Nephron (organoid): Measurements from ENCODE around the gene HOXA3.

Source experiments
- H3K27ac Mint-ChIP-seq, 3 experiments: 2 replicates each; pipeline ENCODE4 v1.8.0; 2020; ENCODE audit warnings: mixed read lengths in 3 of 3, mild to moderate bottlenecking in 2 of 3, moderate library complexity in 1 of 3
- H3K27me3 Mint-ChIP-seq: 2 replicates; pipeline ENCODE4 v1.8.0; 2021; ENCODE audit warnings: low read depth, mild to moderate bottlenecking, moderate library complexity, mixed read lengths
- H3K36me3 Mint-ChIP-seq: 2 replicates; pipeline ENCODE4 v1.8.0; 2020; ENCODE audit warnings: low read depth, mixed read lengths
- H3K4me1 Mint-ChIP-seq: 2 replicates; pipeline ENCODE4 v1.8.0; 2020; ENCODE audit warnings: mixed read lengths
- H3K4me3 Mint-ChIP-seq, 3 experiments: 2 replicates each; pipeline ENCODE4 v1.8.0; 2020; ENCODE audit warnings: mild to moderate bottlenecking in 3 of 3, mixed read lengths in 3 of 3, moderate library complexity in 2 of 3
- H3K9me3 Mint-ChIP-seq: 2 replicates; pipeline ENCODE4 v1.8.0; 2020; ENCODE audit warnings: mixed read lengths
- TF ChIP-seq, protein P1 (sequence below), 3 experiments: fragments of 200-600 bp; sonication (generic); IDR thresholded peaks; one replicate each; pipeline ENCODE4 v1.5.0; 2021; ENCODE audit warnings: antibody characterized with exemption in 3 of 3; ENCODE audit not compliant: unreplicated experiment in 3 of 3

The HOXA3 gene

DNA sequence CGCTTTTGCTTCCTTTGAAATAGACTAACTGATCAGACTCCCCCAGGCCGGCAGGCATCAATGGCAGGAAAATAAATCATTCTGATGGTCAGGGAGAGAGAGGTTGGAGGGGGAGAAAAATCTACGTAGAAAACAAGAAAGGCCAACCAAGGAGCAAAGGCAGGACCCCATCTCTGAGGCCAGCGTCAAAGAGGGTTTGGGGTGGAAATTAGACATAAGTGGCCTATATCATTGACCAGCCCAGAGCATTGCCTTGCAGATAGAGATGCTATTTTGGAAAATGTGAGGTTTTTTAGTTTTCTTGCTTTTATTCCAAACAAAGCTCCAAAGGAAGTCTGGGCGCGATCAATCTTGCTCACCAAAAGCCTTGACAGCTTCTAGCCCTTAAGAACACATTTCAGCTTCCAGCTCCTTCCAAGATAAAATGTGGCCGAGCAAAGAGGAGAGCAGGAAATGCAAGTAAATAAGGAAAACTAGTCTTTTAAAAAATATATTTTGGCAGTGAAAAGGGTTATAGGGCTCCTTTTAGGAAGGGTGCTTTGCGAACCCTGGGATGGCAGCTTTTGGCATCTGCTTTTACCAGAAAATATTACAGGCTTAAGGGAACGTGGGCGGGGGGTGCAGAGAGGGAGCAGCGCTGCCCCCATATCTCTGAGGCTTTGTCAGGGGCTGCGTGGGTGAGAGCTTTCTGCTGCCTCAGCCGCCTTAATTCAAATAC, 47.9 kb downstream of the HOXA3 start:
- Mint-ChIP-seq H3K36me3 (peaks cover 47% of the 10 kb centered on the region), H3K27ac (peak overlapping the region; percentile 99 to 100 (median 100)), H3K27me3 (peaks cover 34% of the 10 kb centered on the region), H3K4me1 (peaks cover 87% of the 10 kb centered on the region), H3K4me3 (peak overlapping the region; percentile 83 to 96 (median 85)), H3K9me3 (no peaks in the 10 kb centered on the region)
- TF ChIP-seq, protein P1, sequence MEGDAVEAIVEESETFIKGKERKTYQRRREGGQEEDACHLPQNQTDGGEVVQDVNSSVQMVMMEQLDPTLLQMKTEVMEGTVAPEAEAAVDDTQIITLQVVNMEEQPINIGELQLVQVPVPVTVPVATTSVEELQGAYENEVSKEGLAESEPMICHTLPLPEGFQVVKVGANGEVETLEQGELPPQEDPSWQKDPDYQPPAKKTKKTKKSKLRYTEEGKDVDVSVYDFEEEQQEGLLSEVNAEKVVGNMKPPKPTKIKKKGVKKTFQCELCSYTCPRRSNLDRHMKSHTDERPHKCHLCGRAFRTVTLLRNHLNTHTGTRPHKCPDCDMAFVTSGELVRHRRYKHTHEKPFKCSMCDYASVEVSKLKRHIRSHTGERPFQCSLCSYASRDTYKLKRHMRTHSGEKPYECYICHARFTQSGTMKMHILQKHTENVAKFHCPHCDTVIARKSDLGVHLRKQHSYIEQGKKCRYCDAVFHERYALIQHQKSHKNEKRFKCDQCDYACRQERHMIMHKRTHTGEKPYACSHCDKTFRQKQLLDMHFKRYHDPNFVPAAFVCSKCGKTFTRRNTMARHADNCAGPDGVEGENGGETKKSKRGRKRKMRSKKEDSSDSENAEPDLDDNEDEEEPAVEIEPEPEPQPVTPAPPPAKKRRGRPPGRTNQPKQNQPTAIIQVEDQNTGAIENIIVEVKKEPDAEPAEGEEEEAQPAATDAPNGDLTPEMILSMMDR (IDR thresholded peaks at IDR 0.05; ENCODE audit: unreplicated experiment in 3 of 3): no peak

DNA sequence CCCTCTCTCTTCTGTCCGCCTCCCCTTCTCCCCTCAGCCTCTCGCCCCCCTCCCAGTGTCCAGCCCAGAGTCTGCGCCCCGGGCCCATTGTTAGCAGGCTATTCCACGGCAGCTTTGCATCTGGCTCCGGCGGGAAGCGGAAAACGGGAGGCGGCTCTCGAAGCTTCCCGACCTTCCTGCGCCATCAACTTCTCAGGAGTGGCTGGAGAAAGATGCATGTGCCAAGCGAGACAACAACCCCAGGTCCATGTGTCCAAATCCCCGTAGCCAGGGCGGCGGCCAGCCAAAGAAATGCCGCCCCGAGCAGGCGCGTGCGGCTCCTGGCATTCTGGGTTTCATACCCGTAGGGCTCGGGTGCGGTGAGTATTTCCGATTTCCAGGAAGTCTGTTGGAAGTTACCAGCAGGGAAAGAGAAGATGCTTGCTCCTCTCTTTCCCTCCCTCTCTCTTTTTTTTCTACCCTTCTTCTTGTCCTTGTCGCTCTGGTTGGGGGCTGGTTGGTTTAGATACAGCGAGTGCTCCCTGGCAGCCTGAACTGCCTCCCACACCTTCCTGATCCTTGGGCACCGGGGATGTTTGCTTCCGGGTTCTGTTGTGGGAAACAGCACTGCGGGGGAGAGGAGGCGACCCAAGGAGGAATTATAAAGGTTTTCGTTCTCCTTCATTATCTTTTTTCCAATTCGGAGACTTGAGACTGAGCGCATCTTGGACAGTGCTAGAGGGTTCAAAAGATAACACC, 48.7 kb downstream of the HOXA3 start:
- TF ChIP-seq, protein P1 (IDR thresholded peaks at IDR 0.05; ENCODE audit: unreplicated experiment in 3 of 3): no peak
- Mint-ChIP-seq H3K27me3 (peaks cover 38% of the 10 kb centered on the region), H3K4me1 (peaks cover 87% of the 10 kb centered on the region), H3K9me3 (no peaks in the 10 kb centered on the region), H3K27ac (peak overlapping the region; percentile 99 to 100 (median 100)), H3K4me3 (peak overlapping the region; percentile 83 to 96 (median 85)), H3K36me3 (peaks cover 47% of the 10 kb centered on the region)

DNA sequence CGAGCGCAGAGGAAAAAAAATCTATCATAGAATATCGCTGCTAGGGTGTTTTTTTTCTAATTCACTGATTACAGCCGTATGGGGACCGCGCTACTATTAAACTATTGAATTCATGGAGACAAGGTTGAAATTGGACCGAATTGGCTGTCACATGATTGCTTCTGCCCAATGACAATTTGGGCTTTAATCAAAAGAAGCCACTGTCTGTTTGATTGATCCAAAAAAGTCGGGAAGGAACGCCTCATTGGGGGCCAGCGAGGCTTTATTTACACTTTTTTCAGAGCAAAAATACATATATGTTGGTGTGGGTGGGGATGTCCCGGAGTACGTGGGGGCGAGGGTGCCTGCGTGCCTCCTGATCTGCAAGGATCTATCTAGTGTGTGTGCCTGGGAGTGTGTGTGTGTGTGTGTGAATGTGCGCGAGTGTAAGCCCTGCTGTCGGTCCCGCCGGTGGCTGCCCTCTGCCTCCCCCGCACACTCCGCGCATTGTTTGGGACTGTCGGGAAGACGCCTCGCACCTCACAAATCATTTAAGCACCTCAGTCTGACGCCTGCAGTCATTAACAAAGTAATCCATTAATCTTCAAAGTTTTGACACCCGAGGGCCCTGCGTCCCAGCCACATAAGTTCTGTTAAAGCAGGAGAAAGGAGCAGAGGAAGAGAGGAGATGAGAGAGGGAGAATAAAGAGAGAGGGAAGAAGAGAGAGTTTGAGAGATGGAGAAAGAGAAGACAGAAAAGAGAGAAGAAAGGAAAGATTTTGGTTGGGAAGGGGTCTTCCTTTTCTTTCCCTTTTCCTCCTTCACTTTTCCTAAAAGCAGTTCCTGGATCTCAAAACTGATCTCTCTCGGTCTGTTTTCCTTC, 49.6 kb downstream of the HOXA3 start, which contains the start of gene HOXA2:
Gene HOXA2, minus strand, starts transcription at position 103 of the 862 bp plus-strand sequence. CDS start 183 bp downstream, outside the sequence.
- Mint-ChIP-seq H3K36me3 (peaks cover 43% of the 10 kb centered on the region), H3K4me3 (peak within 1 kb of the TSS; percentile 94 to 97 (median 96)), H3K9me3 (no peaks in the 10 kb centered on the region), H3K4me1 (peaks cover 87% of the 10 kb centered on the region), H3K27ac (peak within 1 kb of the TSS; percentile 99 to 100 (median 100)), H3K27me3 (peaks cover 38% of the 10 kb centered on the region)
- TF ChIP-seq, protein P1 (IDR thresholded peaks at IDR 0.05; ENCODE audit: unreplicated experiment in 3 of 3): no peak

DNA sequence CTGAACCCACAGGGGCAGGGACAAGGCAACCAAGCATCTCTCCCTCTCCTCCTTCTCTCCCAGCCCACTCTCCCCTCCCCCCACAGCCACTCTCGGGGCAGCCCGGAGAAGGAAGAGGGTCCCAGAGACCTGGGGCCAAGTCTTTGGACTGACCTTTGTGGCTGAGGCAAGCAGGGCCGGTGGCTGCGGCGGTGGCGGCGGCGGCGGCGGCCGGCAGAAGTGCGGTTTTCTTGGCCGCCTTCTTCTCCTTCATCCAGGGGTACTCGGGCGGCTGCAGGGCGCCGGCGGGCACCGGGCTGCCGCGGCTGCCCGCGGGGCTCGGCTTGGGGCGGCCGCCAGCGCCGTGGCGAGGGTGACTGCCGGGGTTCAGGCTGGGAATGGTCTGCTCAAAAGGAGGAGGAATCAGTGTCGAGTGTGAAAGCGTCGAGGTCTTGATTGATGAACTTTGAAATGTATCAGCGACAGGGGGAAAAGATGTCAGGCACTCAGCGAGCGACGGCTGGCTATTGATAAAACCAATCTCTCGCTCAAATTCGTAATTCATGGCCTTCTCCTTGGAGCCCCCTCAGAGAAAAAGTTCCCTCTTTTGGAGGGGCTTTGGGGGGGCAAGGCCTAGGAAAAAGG, 50.3 kb downstream of the HOXA3 start:
- H3K36me3 Mint-ChIP-seq: peaks cover 38% of the 10 kb centered on the region
- TF ChIP-seq, protein P1 (IDR thresholded peaks at IDR 0.05; ENCODE audit: unreplicated experiment in 3 of 3): no peak
- H3K4me3 Mint-ChIP-seq: peak overlapping the region; percentile 94 to 97 (median 96)
- H3K27ac Mint-ChIP-seq: peak overlapping the region; percentile 99 to 100 (median 100)
- H3K4me1 Mint-ChIP-seq: peaks cover 87% of the 10 kb centered on the region
- H3K9me3 Mint-ChIP-seq: no peaks in the 10 kb centered on the region
- H3K27me3 Mint-ChIP-seq: peaks cover 38% of the 10 kb centered on the region

DNA sequence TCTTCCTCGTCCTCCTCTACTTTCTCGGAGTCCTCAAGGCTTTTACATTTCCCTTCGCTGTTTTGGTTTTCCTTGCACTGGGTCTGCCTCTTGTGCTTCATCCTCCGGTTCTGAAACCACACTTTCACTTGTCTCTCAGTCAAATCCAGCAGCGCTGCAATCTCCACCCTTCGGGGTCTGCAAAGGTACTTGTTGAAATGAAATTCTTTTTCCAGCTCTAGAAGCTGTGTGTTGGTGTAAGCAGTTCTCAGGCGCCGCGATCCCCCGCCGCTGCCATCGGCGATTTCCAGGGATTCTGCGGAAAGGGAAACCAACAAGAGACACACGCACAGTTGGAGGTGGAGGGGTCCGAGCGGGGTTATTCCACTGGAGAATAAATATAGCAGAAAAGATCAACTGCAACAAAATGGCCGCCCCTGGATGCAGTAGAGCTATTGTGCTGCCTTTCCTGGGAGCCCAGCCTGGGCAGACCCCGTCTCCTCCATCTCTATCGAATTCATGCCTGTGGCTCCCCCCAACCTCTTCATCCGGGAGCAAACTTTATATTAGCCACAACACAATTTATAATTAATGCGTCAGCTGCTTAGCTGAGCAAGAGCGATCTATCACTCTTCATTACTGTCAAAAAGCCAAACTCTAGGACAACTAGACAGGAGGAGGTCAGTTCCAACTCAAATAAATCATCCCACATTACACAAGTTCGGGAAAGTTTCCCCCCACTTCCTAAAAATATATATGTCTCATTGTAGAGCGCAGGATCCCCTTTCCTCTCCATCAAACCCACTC, 51.0 kb downstream of the HOXA3 start:
- Mint-ChIP-seq H3K36me3 (peaks cover 38% of the 10 kb centered on the region), H3K9me3 (no peaks in the 10 kb centered on the region), H3K4me1 (peaks cover 84% of the 10 kb centered on the region), H3K4me3 (peak overlapping the region; percentile 94 to 97 (median 96)), H3K27ac (peak overlapping the region; percentile 99 to 100 (median 99)), H3K27me3 (peaks cover 38% of the 10 kb centered on the region)
- TF ChIP-seq, protein P1 (IDR thresholded peaks at IDR 0.05; ENCODE audit: unreplicated experiment in 3 of 3): no peak
